PC-9 (cell line): ENCODE results near the gene HNRNPF. TPM values are rescaled to one million over a fixed set of nuclear protein-coding genes. Genes with fewer than 3 reads are reported as not detected.
"Not testable (repeated sequence)": the region's sequence is repeated elsewhere in the genome, so short reads cannot be mapped to it uniquely, and the experiment has no call there.

Experiments
- BruUV-seq: library from RNA; stranded (reverse); fragments of 400-500 nt; replicated peaks from 2 replicates; lab custom pipeline; 2021; lab: Mats Ljungman, UMichigan
- CTCF ChIA-PET: fragments of 300-600 bp; sonication (Branson Sonifier 250); formaldehyde crosslinking; loops from one replicate; lab custom pipeline; 2022; ENCODE audit warnings: antibody characterized with exemption; lab: Charles Lee
- POLR2A ChIA-PET: fragments of 300-600 bp; sonication (Branson Sonifier 250); formaldehyde crosslinking; loops from one replicate; lab custom pipeline; 2022; ENCODE audit warnings: antibody characterized with exemption; ENCODE audit not compliant: unreplicated experiment; lab: Charles Lee
- DNase-seq, 2 experiments: peaks; one replicate each; pipeline versions ENCODE4 v3.0.0 to v3.0.0-alpha.2; 2015 to 2022; ENCODE audit warnings: mixed read lengths in 1 of 2
- H2AFZ ChIP-seq: fragments of 200-600 bp; sonication (generic); 2 replicates; pipeline ENCODE4 v1.8.1; 2017; ENCODE audit warnings: antibody characterized with exemption
- H3F3A ChIP-seq: fragments of 200-600 bp; sonication (generic); 2 replicates; pipeline ENCODE4 v1.8.1; 2017; ENCODE audit warnings: antibody characterized with exemption, mild to moderate bottlenecking, low read depth; ENCODE audit not compliant: insufficient read depth
- H3K27ac ChIP-seq: fragments of 200-600 bp; sonication (generic); 2 replicates; pipeline ENCODE4 v1.6.1; 2016; ENCODE audit warnings: mixed run types
- H3K27me3 ChIP-seq: fragments of 200-600 bp; sonication (generic); 2 replicates; pipeline ENCODE4 v1.6.1; 2016; ENCODE audit warnings: low read depth, mixed run types; ENCODE audit not compliant: insufficient read depth
- H3K36me3 ChIP-seq: fragments of 200-600 bp; sonication (generic); 2 replicates; pipeline ENCODE4 v1.6.1; 2016; ENCODE audit warnings: low read depth, mixed run types
- H3K4me1 ChIP-seq: fragments of 200-600 bp; sonication (generic); replicated peaks from 2 replicates; pipeline ENCODE4 v1.6.1; 2016; ENCODE audit warnings: mixed run types; ENCODE audit not compliant: insufficient read depth
- H3K4me2 ChIP-seq: fragments of 200-600 bp; sonication (generic); 2 replicates; pipeline ENCODE4 v1.6.1; 2017; ENCODE audit warnings: mixed run types
- H3K4me3 ChIP-seq: fragments of 200-600 bp; sonication (generic); 2 replicates; pipeline ENCODE4 v1.6.1; 2016; ENCODE audit warnings: mixed run types
- H3K79me2 ChIP-seq: fragments of 200-600 bp; sonication (generic); 2 replicates; pipeline ENCODE4 v1.6.1; 2017; ENCODE audit warnings: low read depth, mixed run types
- H3K9me2 ChIP-seq: fragments of 200-600 bp; sonication (generic); 2 replicates; pipeline ENCODE4 v1.8.1; 2017; ENCODE audit warnings: mild to moderate bottlenecking; ENCODE audit not compliant: insufficient read depth
- H3K9me3 ChIP-seq: fragments of 200-600 bp; sonication (generic); 2 replicates; pipeline ENCODE4 v1.8.1; 2016; ENCODE audit warnings: low read depth; ENCODE audit not compliant: insufficient read depth
- H4K20me1 ChIP-seq: fragments of 200-600 bp; sonication (generic); 2 replicates; pipeline ENCODE4 v1.8.1; 2017; ENCODE audit not compliant: insufficient read depth
- CTCF ChIP-seq: fragments of 200-600 bp; sonication (generic); conservative IDR thresholded peaks from 2 replicates; pipeline ENCODE4 v1.6.1; 2017; ENCODE audit warnings: mixed run types, antibody characterized with exemption, mild to moderate bottlenecking, moderate library complexity
- EZH2 ChIP-seq: fragments of 200-600 bp; sonication (generic); IDR thresholded peaks from 2 replicates; pipeline ENCODE4 v1.8.0; 2017; ENCODE audit warnings: antibody characterized with exemption, low read depth
- intact Hi-C: fragments of 100-400 bp; cut with micrococcal nuclease; formaldehyde crosslinking; loops from one replicate; pipeline ENCODE4 v1.10.0; 2022; ENCODE audit not compliant: unreplicated experiment
- total RNA-seq: library from RNA; stranded (reverse); gene quantifications from 2 replicates; pipeline ENCODE4 v1.2.3, GENCODE V29; 2021

HNRNPF gene
- total RNA-seq, 1 experiment from 2014 or later, result 337 TPM

- Histone ChIP-seq H3K9me2 (no peaks in the 10 kb centered on the region), H3K79me2 (peaks cover 13% of the 10 kb centered on the region), H3F3A (peaks cover 5% of the 10 kb centered on the region; the same call in 1 of the 2 replicates), H3K27me3 (no peaks in the 10 kb centered on the region), H3K27ac (no peak overlapping the region), H3K9me3 (no peaks in the 10 kb centered on the region), H4K20me1 (no peaks in the 10 kb centered on the region), H2AFZ (no peak overlapping the region), H3K4me1 (0 out of 2 replicates have a peak, but pooled peaks cover 4% of the 10 kb centered on the region), H3K4me2 (no peak overlapping the region), H3K4me3 (no peak overlapping the region), H3K36me3 (no peaks in the 10 kb centered on the region)
- TF ChIP-seq EZH2 (no peak), CTCF (no peak)
- no TSS peak for BruUV-seq
- intact Hi-C loops, result no loop called here
- CTCF ChIA-PET, result no interaction called here
- POLR2A ChIA-PET, result interaction anchor here (0.6 kb wide), 1 partner anchor 21 kb away, joined by 7 read pairs; no protein-coding TSS in a partner anchor
- DNase-seq, result no peak
Observed at GRCh38 chr10:43430926-43431663, 22.1 kb upstream of the HNRNPF start.

- intact Hi-C loops, result no loop called here
- BruUV-seq, result no TSS peak
Observed at GRCh38 chr10:43427166-43427825, 18.3 kb upstream of the HNRNPF start.

DNA sequence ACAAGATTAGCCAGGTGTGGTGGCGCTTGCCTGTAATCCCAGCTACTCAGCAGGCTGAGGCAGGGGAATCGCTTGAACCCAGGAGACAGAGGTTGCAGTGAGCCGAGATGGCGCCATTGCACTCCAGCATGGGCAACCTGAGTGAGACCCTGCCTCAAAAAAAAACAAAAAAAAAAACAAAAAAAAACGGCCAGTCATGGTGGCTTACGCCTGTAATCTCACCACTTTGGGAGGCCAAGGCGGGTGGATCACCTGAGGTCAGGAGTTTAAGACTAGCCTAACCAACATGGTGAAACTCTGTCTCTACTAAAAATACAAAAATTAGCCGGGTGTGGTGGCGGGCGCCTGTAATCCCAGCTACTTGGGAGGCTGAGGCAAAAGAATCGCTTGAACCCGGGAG is 17.5 kb upstream of the HNRNPF start:
- CTCF ChIA-PET, result interaction anchor here (0.7 kb wide), 1 partner anchor 226 kb away, joined by 9 read pairs; no protein-coding TSS in a partner anchor
- H3K9me2 ChIP-seq, POLR2A ChIA-PET, H3K4me2 ChIP-seq, H3K27ac ChIP-seq, BruUV-seq, DNase-seq, intact Hi-C loops, H3K9me3 ChIP-seq, H3F3A ChIP-seq, H3K4me1 ChIP-seq, H2AFZ ChIP-seq, H4K20me1 ChIP-seq, H3K79me2 ChIP-seq, H3K4me3 ChIP-seq, H3K36me3 ChIP-seq, H3K27me3 ChIP-seq: not testable (repeated sequence)

More at GRCh38 chr10:43427166-43427825, 18.3 kb upstream of the HNRNPF start:
- Histone ChIP-seq H3K4me1 (no peaks in the 10 kb centered on the region), H3F3A (peaks cover under 1% of the 10 kb centered on the region; the same call in 1 of the 2 replicates), H3K27ac (no peak overlapping the region), H3K36me3 (no peaks in the 10 kb centered on the region), H3K27me3 (no peaks in the 10 kb centered on the region), H2AFZ (no peak overlapping the region), H3K9me3 (no peaks in the 10 kb centered on the region), H3K4me3 (no peak overlapping the region), H4K20me1 (no peaks in the 10 kb centered on the region), H3K79me2 (no peaks in the 10 kb centered on the region), H3K9me2 (no peaks in the 10 kb centered on the region), H3K4me2 (no peak overlapping the region)
- ChIA-PET POLR2A (no interaction called here), CTCF (interaction anchor here (0.7 kb wide), 1 partner anchor 227 kb away, joined by 9 read pairs; no protein-coding TSS in a partner anchor)
- no peak for DNase-seq
- TF ChIP-seq EZH2 (no peak), CTCF (no peak)
